PC-9 (cell line): ENCODE results near the gene HBP1. TPM values are rescaled to one million over a fixed set of nuclear protein-coding genes. Genes with fewer than 3 reads are reported as not detected.

Experiments
- BruUV-seq: library from RNA; stranded (reverse); fragments of 400-500 nt; replicated peaks from 2 replicates; lab custom pipeline; 2021; lab: Mats Ljungman, UMichigan
- CTCF ChIA-PET: fragments of 300-600 bp; sonication (Branson Sonifier 250); formaldehyde crosslinking; loops from one replicate; lab custom pipeline; 2022; ENCODE audit warnings: antibody characterized with exemption; lab: Charles Lee
- POLR2A ChIA-PET: fragments of 300-600 bp; sonication (Branson Sonifier 250); formaldehyde crosslinking; loops from one replicate; lab custom pipeline; 2022; ENCODE audit warnings: antibody characterized with exemption; ENCODE audit not compliant: unreplicated experiment; lab: Charles Lee
- DNase-seq, 2 experiments: peaks; one replicate each; pipeline versions ENCODE4 v3.0.0 to v3.0.0-alpha.2; 2015 to 2022; ENCODE audit warnings: mixed read lengths in 1 of 2
- H2AFZ ChIP-seq: fragments of 200-600 bp; sonication (generic); 2 replicates; pipeline ENCODE4 v1.8.1; 2017; ENCODE audit warnings: antibody characterized with exemption
- H3F3A ChIP-seq: fragments of 200-600 bp; sonication (generic); 2 replicates; pipeline ENCODE4 v1.8.1; 2017; ENCODE audit warnings: antibody characterized with exemption, mild to moderate bottlenecking, low read depth; ENCODE audit not compliant: insufficient read depth
- H3K27ac ChIP-seq: fragments of 200-600 bp; sonication (generic); 2 replicates; pipeline ENCODE4 v1.6.1; 2016; ENCODE audit warnings: mixed run types
- H3K27me3 ChIP-seq: fragments of 200-600 bp; sonication (generic); 2 replicates; pipeline ENCODE4 v1.6.1; 2016; ENCODE audit warnings: low read depth, mixed run types; ENCODE audit not compliant: insufficient read depth
- H3K36me3 ChIP-seq: fragments of 200-600 bp; sonication (generic); 2 replicates; pipeline ENCODE4 v1.6.1; 2016; ENCODE audit warnings: low read depth, mixed run types
- H3K4me1 ChIP-seq: fragments of 200-600 bp; sonication (generic); replicated peaks from 2 replicates; pipeline ENCODE4 v1.6.1; 2016; ENCODE audit warnings: mixed run types; ENCODE audit not compliant: insufficient read depth
- H3K4me2 ChIP-seq: fragments of 200-600 bp; sonication (generic); 2 replicates; pipeline ENCODE4 v1.6.1; 2017; ENCODE audit warnings: mixed run types
- H3K4me3 ChIP-seq: fragments of 200-600 bp; sonication (generic); 2 replicates; pipeline ENCODE4 v1.6.1; 2016; ENCODE audit warnings: mixed run types
- H3K79me2 ChIP-seq: fragments of 200-600 bp; sonication (generic); 2 replicates; pipeline ENCODE4 v1.6.1; 2017; ENCODE audit warnings: low read depth, mixed run types
- H3K9me2 ChIP-seq: fragments of 200-600 bp; sonication (generic); 2 replicates; pipeline ENCODE4 v1.8.1; 2017; ENCODE audit warnings: mild to moderate bottlenecking; ENCODE audit not compliant: insufficient read depth
- H3K9me3 ChIP-seq: fragments of 200-600 bp; sonication (generic); 2 replicates; pipeline ENCODE4 v1.8.1; 2016; ENCODE audit warnings: low read depth; ENCODE audit not compliant: insufficient read depth
- H4K20me1 ChIP-seq: fragments of 200-600 bp; sonication (generic); 2 replicates; pipeline ENCODE4 v1.8.1; 2017; ENCODE audit not compliant: insufficient read depth
- CTCF ChIP-seq: fragments of 200-600 bp; sonication (generic); conservative IDR thresholded peaks from 2 replicates; pipeline ENCODE4 v1.6.1; 2017; ENCODE audit warnings: mixed run types, antibody characterized with exemption, mild to moderate bottlenecking, moderate library complexity
- EZH2 ChIP-seq: fragments of 200-600 bp; sonication (generic); IDR thresholded peaks from 2 replicates; pipeline ENCODE4 v1.8.0; 2017; ENCODE audit warnings: antibody characterized with exemption, low read depth
- intact Hi-C: fragments of 100-400 bp; cut with micrococcal nuclease; formaldehyde crosslinking; loops from one replicate; pipeline ENCODE4 v1.10.0; 2022; ENCODE audit not compliant: unreplicated experiment
- total RNA-seq: library from RNA; stranded (reverse); gene quantifications from 2 replicates; pipeline ENCODE4 v1.2.3, GENCODE V29; 2021

The HBP1 gene
- total RNA-seq, 1 experiment from 2014 or later: 60.0 TPM

GRCh38 chr7:107171496-107171895 lies 2.7 kb downstream of the HBP1 start:
- no peak for TF ChIP-seq EZH2
- TF ChIP-seq CTCF: no peak
- Histone ChIP-seq H3K36me3 (peaks cover 4% of the 10 kb centered on the region; the same call in 1 of the 2 replicates), H4K20me1 (peaks cover 54% of the 10 kb centered on the region), H3K9me3 (no peaks in the 10 kb centered on the region), H3K4me2 (peak overlapping the region; percentile 19; the same call in 1 of the 2 replicates), H3K27me3 (no peaks in the 10 kb centered on the region), H3K79me2 (peaks cover 64% of the 10 kb centered on the region), H3K4me3 (no peak overlapping the region), H3F3A (peaks cover 21% of the 10 kb centered on the region; the same call in 1 of the 2 replicates), H3K27ac (no peak overlapping the region), H3K9me2 (no peaks in the 10 kb centered on the region), H3K4me1 (peaks cover 12% of the 10 kb centered on the region), H2AFZ (no peak overlapping the region)
- intact Hi-C loops: no loop called here
- CTCF ChIA-PET: no interaction called here
- no peak for DNase-seq
- POLR2A ChIA-PET: interaction anchor here (0.6 kb wide), 1 partner anchor 455 kb away, joined by 3 read pairs; no protein-coding TSS in a partner anchor
- TSS peak; percentile 31 for BruUV-seq

GRCh38 chr7:107172276-107173032 lies 3.7 kb downstream of the HBP1 start:
- intact Hi-C loops: no loop called here
- Histone ChIP-seq H3K9me2 (no peaks in the 10 kb centered on the region), H2AFZ (no peak overlapping the region), H3K4me2 (no peak overlapping the region), H4K20me1 (peaks cover 64% of the 10 kb centered on the region), H3F3A (peaks cover 17% of the 10 kb centered on the region; the same call in 1 of the 2 replicates), H3K36me3 (peaks cover 9% of the 10 kb centered on the region; the same call in 1 of the 2 replicates), H3K79me2 (peaks cover 74% of the 10 kb centered on the region), H3K4me1 (peaks cover 8% of the 10 kb centered on the region; the same call in 1 of the 2 replicates), H3K27me3 (no peaks in the 10 kb centered on the region), H3K27ac (no peak overlapping the region), H3K4me3 (no peak overlapping the region), H3K9me3 (no peaks in the 10 kb centered on the region)
- no peak for DNase-seq
- POLR2A ChIA-PET: interaction anchor here (0.5 to 0.6 kb wide), 2 partner anchors 22 to 455 kb away, joined by 3 read pairs; no protein-coding TSS in a partner anchor
- CTCF ChIA-PET: no interaction called here
- TF ChIP-seq CTCF: no peak
- no peak for TF ChIP-seq EZH2
- BruUV-seq: TSS peak; percentile 1

- Histone ChIP-seq H3K79me2 (peaks cover 81% of the 10 kb centered on the region), H3K9me3 (no peaks in the 10 kb centered on the region), H3K9me2 (no peaks in the 10 kb centered on the region), H4K20me1 (peaks cover 65% of the 10 kb centered on the region), H2AFZ (no peak overlapping the region), H3K4me1 (peaks cover 8% of the 10 kb centered on the region), H3K27me3 (no peaks in the 10 kb centered on the region), H3F3A (peaks cover 9% of the 10 kb centered on the region; the same call in 1 of the 2 replicates), H3K4me3 (no peak overlapping the region), H3K36me3 (peaks cover 12% of the 10 kb centered on the region; the same call in 1 of the 2 replicates), H3K4me2 (no peak overlapping the region), H3K27ac (no peak overlapping the region)
- TF ChIP-seq CTCF: no peak
- no peak for TF ChIP-seq EZH2
- CTCF ChIA-PET: no interaction called here
- no TSS peak for BruUV-seq
- intact Hi-C loops: no loop called here
- no peak for DNase-seq
- POLR2A ChIA-PET: interaction anchor here (0.5 kb wide), 1 partner anchor 21 kb away, joined by 3 read pairs; no protein-coding TSS in a partner anchor
Measured at GRCh38 chr7:107173191-107173590, 4.4 kb downstream of the HBP1 start.
